HEK293 (cell line): ENCODE measurements around the gene PRSS8.

Experiments used
- KLF16 ChIP-seq: fragments of 450-650 bp; formaldehyde crosslinking; IDR thresholded peaks from 2 replicates; pipeline ENCODE4 v1.5.1; 2017; ENCODE audit warnings: missing biosample characterization, missing genetic modification characterization
- OSR2 ChIP-seq: fragments of 450-650 bp; formaldehyde crosslinking; IDR thresholded peaks from 2 replicates; pipeline ENCODE4 v1.5.1; 2016; ENCODE audit warnings: missing biosample characterization, missing genetic modification characterization
- RBAK ChIP-seq: fragments of 450-650 bp; formaldehyde crosslinking; IDR thresholded peaks from 2 replicates; pipeline ENCODE4 v1.5.1; 2016; ENCODE audit warnings: missing biosample characterization, missing genetic modification characterization
- SCRT1 ChIP-seq: fragments of 450-650 bp; formaldehyde crosslinking; IDR thresholded peaks from 2 replicates; pipeline ENCODE4 v1.5.1; 2016; ENCODE audit warnings: missing biosample characterization, missing genetic modification characterization, borderline replicate concordance
- YY1 ChIP-seq: fragments of 450-650 bp; formaldehyde crosslinking; IDR thresholded peaks from 2 replicates; pipeline ENCODE4 v1.5.1; 2018; ENCODE audit warnings: missing biosample characterization, missing genetic modification characterization
- ZBTB21 ChIP-seq: fragments of 450-650 bp; formaldehyde crosslinking; IDR thresholded peaks from 2 replicates; pipeline ENCODE4 v1.5.1; 2017; ENCODE audit warnings: missing biosample characterization, missing genetic modification characterization
- ZEB2 ChIP-seq: fragments of 450-650 bp; formaldehyde crosslinking; IDR thresholded peaks from 2 replicates; pipeline ENCODE4 v1.5.1; 2016; ENCODE audit warnings: missing biosample characterization, missing genetic modification characterization
- ZNF133 ChIP-seq: fragments of 450-650 bp; formaldehyde crosslinking; IDR thresholded peaks from 2 replicates; pipeline ENCODE4 v1.5.1; 2016; ENCODE audit warnings: missing biosample characterization, missing genetic modification characterization
- ZNF155 ChIP-seq: fragments of 450-650 bp; formaldehyde crosslinking; IDR thresholded peaks from 2 replicates; pipeline ENCODE4 v1.5.1; 2016; ENCODE audit warnings: missing biosample characterization, missing genetic modification characterization
- ZNF426 ChIP-seq: fragments of 450-650 bp; formaldehyde crosslinking; IDR thresholded peaks from 2 replicates; pipeline ENCODE4 v1.5.1; 2017; ENCODE audit warnings: missing biosample characterization, missing genetic modification characterization, mild to moderate bottlenecking, inconsistent platforms, moderate library complexity
- ZNF510 ChIP-seq: fragments of 450-650 bp; formaldehyde crosslinking; IDR thresholded peaks from 2 replicates; pipeline ENCODE4 v1.5.1; 2018; ENCODE audit warnings: mild to moderate bottlenecking, missing genetic modification characterization, missing biosample characterization; ENCODE audit not compliant: insufficient replicate concordance
- ZNF514 ChIP-seq: fragments of 450-650 bp; formaldehyde crosslinking; IDR thresholded peaks from 2 replicates; pipeline ENCODE4 v1.5.1; 2016; ENCODE audit warnings: missing biosample characterization, missing genetic modification characterization
- ZNF610 ChIP-seq: fragments of 450-650 bp; formaldehyde crosslinking; IDR thresholded peaks from 2 replicates; pipeline ENCODE4 v1.5.1; 2016; ENCODE audit warnings: missing biosample characterization, missing genetic modification characterization, borderline replicate concordance
- ZNF626 ChIP-seq: fragments of 450-650 bp; sonication (Bioruptor Pico); formaldehyde crosslinking; IDR thresholded peaks from 2 replicates; pipeline ENCODE4 v1.5.1; 2018; ENCODE audit warnings: missing biosample characterization, missing genetic modification characterization, inconsistent platforms
- ZNF76 ChIP-seq: fragments of 450-650 bp; formaldehyde crosslinking; IDR thresholded peaks from 2 replicates; pipeline ENCODE4; 2016; ENCODE audit warnings: low read depth, missing biosample characterization, missing genetic modification characterization, borderline replicate concordance
- ZNF768 ChIP-seq: fragments of 450-650 bp; formaldehyde crosslinking; IDR thresholded peaks from 2 replicates; pipeline ENCODE4 v1.5.1; 2018; ENCODE audit warnings: missing biosample characterization, mild to moderate bottlenecking, missing genetic modification characterization
- ZNF843 ChIP-seq: fragments of 450-650 bp; formaldehyde crosslinking; IDR thresholded peaks from 2 replicates; pipeline ENCODE4 v1.5.1; 2016; ENCODE audit warnings: missing biosample characterization, missing genetic modification characterization
- TF ChIP-seq, protein P1 (sequence below): fragments of 450-650 bp; formaldehyde crosslinking; IDR thresholded peaks from 2 replicates; pipeline ENCODE4 v1.5.1; 2016; ENCODE audit warnings: missing biosample characterization, missing genetic modification characterization, low read depth
- TF ChIP-seq, protein P2 (sequence below): fragments of 450-650 bp; formaldehyde crosslinking; IDR thresholded peaks from 2 replicates; pipeline ENCODE4 v1.5.1; 2016; ENCODE audit warnings: missing biosample characterization, missing genetic modification characterization
- TF ChIP-seq, protein P3 (sequence below): fragments of 450-650 bp; formaldehyde crosslinking; IDR thresholded peaks from 2 replicates; pipeline ENCODE4 v1.5.1; 2016; ENCODE audit warnings: missing biosample characterization, missing genetic modification characterization, borderline replicate concordance
- TF ChIP-seq, protein P4 (sequence below): fragments of 450-650 bp; formaldehyde crosslinking; IDR thresholded peaks from 2 replicates; pipeline ENCODE4 v1.5.1; 2016; ENCODE audit warnings: missing biosample characterization, missing genetic modification characterization
- TF ChIP-seq, protein P5 (sequence below): fragments of 450-650 bp; formaldehyde crosslinking; IDR thresholded peaks from 2 replicates; pipeline ENCODE4 v1.5.0; 2017; ENCODE audit warnings: missing biosample characterization, missing genetic modification characterization, borderline replicate concordance
- TF ChIP-seq, protein P6 (sequence below): fragments of 450-650 bp; formaldehyde crosslinking; IDR thresholded peaks from 2 replicates; pipeline ENCODE4 v1.5.1; 2016; ENCODE audit warnings: missing biosample characterization, missing genetic modification characterization
- TF ChIP-seq, protein P7 (sequence below): fragments of 450-650 bp; formaldehyde crosslinking; optimal IDR thresholded peaks from 2 replicates; pipeline ENCODE3; 2016; ENCODE audit warnings: missing biosample characterization, mild to moderate bottlenecking, missing genetic modification characterization

PRSS8 gene

DNA sequence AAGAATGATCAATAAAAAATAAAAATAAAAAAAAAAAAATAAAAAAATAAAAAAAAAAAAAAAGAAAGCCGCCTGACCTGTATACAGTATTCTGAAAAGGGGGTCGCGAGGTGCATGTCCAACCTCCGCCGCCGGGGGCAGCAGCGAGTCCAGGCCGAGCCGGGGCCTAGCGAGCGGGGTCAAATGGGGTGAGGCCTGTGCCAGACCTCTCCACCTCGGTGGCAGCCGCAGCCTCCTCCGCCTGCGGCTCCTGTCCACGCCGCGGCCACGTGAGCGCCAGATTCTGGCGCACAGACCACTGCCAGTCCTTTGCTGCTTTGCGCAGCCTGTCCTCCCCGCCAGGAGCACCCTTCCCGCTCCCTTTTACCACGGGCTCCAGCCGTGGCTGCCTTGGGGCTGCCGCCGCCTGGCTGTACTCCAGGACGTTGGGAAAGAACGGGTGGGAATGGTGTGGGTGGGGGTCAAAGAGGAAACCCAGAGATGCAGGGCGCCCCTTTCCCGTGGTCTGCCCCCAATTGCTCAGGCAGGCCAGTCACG is 29.8 kb downstream of the PRSS8 start (continued):
- TF ChIP-seq, protein P1, sequence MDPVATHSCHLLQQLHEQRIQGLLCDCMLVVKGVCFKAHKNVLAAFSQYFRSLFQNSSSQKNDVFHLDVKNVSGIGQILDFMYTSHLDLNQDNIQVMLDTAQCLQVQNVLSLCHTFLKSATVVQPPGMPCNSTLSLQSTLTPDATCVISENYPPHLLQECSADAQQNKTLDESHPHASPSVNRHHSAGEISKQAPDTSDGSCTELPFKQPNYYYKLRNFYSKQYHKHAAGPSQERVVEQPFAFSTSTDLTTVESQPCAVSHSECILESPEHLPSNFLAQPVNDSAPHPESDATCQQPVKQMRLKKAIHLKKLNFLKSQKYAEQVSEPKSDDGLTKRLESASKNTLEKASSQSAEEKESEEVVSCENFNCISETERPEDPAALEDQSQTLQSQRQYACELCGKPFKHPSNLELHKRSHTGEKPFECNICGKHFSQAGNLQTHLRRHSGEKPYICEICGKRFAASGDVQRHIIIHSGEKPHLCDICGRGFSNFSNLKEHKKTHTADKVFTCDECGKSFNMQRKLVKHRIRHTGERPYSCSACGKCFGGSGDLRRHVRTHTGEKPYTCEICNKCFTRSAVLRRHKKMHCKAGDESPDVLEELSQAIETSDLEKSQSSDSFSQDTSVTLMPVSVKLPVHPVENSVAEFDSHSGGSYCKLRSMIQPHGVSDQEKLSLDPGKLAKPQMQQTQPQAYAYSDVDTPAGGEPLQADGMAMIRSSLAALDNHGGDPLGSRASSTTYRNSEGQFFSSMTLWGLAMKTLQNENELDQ (tag by site-specific recombination) = no peak
- TF ChIP-seq ZNF843 (tag by site-specific recombination) (peak; percentile 49; the same call in 1 of the 2 replicates), ZNF510 (tag by site-specific recombination) (no peak), SCRT1 (no peak), ZBTB21 (tag by site-specific recombination) (0 out of 2 replicates have a peak, but pooled peaks have one; percentile 11), ZNF155 (tag by site-specific recombination) (no peak), ZNF768 (tag by site-specific recombination) (no peak), ZNF426 (tag by site-specific recombination) (no peak), RBAK (tag by site-specific recombination) (no peak), ZEB2 (peak; percentile 61; the same call in 1 of the 2 replicates), ZNF610 (tag by site-specific recombination) (0 out of 2 replicates have a peak, but pooled peaks have one; percentile 31), ZNF514 (tag by site-specific recombination) (no peak), KLF16 (tag by site-specific recombination) (0 out of 2 replicates have a peak, but pooled peaks have one; percentile 18), YY1 (no peak), OSR2 (tag by site-specific recombination) (no peak), ZNF626 (tag by site-specific recombination) (no peak), ZNF133 (tag by site-specific recombination) (no peak), ZNF76 (tag by site-specific recombination) (peak; percentile 32; the same call in 1 of the 2 replicates)
- TF ChIP-seq, protein P2, sequence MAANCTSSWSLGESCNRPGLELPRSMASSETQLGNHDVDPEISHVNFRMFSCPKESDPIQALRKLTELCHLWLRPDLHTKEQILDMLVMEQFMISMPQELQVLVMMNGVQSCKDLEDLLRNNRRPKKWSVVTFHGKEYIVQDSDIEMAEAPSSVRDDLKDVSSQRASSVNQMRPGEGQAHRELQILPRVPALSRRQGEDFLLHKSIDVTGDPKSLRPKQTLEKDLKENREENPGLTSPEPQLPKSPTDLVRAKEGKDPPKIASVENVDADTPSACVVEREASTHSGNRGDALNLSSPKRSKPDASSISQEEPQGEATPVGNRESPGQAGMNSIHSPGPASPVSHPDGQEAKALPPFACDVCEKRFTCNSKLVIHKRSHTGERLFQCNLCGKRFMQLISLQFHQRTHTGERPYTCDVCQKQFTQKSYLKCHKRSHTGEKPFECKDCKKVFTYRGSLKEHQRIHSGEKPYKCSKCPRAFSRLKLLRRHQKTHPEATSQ (tag by site-specific recombination) = 0 out of 2 replicates have a peak, but pooled peaks have one; percentile 37
- TF ChIP-seq, protein P3, sequence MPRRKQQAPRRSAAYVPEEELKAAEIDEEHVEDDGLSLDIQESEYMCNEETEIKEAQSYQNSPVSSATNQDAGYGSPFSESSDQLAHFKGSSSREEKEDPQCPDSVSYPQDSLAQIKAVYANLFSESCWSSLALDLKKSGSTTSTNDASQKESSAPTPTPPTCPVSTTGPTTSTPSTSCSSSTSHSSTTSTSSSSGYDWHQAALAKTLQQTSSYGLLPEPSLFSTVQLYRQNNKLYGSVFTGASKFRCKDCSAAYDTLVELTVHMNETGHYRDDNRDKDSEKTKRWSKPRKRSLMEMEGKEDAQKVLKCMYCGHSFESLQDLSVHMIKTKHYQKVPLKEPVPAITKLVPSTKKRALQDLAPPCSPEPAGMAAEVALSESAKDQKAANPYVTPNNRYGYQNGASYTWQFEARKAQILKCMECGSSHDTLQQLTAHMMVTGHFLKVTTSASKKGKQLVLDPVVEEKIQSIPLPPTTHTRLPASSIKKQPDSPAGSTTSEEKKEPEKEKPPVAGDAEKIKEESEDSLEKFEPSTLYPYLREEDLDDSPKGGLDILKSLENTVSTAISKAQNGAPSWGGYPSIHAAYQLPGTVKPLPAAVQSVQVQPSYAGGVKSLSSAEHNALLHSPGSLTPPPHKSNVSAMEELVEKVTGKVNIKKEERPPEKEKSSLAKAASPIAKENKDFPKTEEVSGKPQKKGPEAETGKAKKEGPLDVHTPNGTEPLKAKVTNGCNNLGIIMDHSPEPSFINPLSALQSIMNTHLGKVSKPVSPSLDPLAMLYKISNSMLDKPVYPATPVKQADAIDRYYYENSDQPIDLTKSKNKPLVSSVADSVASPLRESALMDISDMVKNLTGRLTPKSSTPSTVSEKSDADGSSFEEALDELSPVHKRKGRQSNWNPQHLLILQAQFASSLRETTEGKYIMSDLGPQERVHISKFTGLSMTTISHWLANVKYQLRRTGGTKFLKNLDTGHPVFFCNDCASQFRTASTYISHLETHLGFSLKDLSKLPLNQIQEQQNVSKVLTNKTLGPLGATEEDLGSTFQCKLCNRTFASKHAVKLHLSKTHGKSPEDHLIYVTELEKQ (tag by site-specific recombination) = no peak
- TF ChIP-seq, protein P4, sequence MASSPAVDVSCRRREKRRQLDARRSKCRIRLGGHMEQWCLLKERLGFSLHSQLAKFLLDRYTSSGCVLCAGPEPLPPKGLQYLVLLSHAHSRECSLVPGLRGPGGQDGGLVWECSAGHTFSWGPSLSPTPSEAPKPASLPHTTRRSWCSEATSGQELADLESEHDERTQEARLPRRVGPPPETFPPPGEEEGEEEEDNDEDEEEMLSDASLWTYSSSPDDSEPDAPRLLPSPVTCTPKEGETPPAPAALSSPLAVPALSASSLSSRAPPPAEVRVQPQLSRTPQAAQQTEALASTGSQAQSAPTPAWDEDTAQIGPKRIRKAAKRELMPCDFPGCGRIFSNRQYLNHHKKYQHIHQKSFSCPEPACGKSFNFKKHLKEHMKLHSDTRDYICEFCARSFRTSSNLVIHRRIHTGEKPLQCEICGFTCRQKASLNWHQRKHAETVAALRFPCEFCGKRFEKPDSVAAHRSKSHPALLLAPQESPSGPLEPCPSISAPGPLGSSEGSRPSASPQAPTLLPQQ = no peak
- TF ChIP-seq, protein P5, sequence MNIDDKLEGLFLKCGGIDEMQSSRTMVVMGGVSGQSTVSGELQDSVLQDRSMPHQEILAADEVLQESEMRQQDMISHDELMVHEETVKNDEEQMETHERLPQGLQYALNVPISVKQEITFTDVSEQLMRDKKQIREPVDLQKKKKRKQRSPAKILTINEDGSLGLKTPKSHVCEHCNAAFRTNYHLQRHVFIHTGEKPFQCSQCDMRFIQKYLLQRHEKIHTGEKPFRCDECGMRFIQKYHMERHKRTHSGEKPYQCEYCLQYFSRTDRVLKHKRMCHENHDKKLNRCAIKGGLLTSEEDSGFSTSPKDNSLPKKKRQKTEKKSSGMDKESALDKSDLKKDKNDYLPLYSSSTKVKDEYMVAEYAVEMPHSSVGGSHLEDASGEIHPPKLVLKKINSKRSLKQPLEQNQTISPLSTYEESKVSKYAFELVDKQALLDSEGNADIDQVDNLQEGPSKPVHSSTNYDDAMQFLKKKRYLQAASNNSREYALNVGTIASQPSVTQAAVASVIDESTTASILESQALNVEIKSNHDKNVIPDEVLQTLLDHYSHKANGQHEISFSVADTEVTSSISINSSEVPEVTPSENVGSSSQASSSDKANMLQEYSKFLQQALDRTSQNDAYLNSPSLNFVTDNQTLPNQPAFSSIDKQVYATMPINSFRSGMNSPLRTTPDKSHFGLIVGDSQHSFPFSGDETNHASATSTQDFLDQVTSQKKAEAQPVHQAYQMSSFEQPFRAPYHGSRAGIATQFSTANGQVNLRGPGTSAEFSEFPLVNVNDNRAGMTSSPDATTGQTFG (tag by site-specific recombination) = no peak
- TF ChIP-seq, protein P6, sequence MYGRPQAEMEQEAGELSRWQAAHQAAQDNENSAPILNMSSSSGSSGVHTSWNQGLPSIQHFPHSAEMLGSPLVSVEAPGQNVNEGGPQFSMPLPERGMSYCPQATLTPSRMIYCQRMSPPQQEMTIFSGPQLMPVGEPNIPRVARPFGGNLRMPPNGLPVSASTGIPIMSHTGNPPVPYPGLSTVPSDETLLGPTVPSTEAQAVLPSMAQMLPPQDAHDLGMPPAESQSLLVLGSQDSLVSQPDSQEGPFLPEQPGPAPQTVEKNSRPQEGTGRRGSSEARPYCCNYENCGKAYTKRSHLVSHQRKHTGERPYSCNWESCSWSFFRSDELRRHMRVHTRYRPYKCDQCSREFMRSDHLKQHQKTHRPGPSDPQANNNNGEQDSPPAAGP (tag by site-specific recombination) = peak; percentile 43; the same call in 1 of the 2 replicates
- TF ChIP-seq, protein P7, sequence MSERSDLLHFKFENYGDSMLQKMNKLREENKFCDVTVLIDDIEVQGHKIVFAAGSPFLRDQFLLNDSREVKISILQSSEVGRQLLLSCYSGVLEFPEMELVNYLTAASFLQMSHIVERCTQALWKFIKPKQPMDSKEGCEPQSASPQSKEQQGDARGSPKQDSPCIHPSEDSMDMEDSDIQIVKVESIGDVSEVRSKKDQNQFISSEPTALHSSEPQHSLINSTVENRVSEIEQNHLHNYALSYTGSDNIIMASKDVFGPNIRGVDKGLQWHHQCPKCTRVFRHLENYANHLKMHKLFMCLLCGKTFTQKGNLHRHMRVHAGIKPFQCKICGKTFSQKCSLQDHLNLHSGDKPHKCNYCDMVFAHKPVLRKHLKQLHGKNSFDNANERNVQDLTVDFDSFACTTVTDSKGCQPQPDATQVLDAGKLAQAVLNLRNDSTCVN = peak; percentile 50
